ENCODE results near the gene GSTM4. TPM values are rescaled to one million over a fixed set of nuclear protein-coding genes. Genes with fewer than 3 reads are reported as not detected.

GSTM4 gene
- total and polyA plus RNA-seq, 2 of the 4 experiments (the other 2 are of a cell fraction) = 10.4 to 37.8 TPM

DNA sequence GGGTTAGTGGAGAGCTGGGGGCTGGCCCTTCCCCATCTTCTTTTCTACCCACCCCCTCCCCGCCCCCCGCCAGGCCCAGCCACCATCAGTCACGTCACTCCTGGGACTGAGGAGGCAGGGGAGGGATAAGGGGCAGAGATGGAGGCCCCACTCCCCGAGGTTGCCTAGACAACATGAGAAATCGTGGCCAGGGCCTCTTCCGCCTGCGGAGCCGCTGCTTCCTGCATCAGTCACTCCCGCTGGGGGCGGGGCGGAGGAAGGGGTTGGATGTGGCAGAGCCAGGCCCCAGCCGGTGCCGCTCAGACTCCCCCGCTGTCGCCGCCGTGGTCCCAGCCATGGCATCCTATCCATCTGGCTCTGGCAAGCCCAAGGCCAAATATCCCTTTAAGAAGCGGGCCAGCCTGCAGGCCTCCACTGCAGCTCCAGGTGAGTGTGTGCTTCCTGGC lies 35.0 kb upstream of the GSTM4 start (continued):
- no peak for TF ChIP-seq RCOR1 (IDR thresholded peaks at IDR 0.05; ENCODE audit: insufficient replicate concordance, low read length)

DNA sequence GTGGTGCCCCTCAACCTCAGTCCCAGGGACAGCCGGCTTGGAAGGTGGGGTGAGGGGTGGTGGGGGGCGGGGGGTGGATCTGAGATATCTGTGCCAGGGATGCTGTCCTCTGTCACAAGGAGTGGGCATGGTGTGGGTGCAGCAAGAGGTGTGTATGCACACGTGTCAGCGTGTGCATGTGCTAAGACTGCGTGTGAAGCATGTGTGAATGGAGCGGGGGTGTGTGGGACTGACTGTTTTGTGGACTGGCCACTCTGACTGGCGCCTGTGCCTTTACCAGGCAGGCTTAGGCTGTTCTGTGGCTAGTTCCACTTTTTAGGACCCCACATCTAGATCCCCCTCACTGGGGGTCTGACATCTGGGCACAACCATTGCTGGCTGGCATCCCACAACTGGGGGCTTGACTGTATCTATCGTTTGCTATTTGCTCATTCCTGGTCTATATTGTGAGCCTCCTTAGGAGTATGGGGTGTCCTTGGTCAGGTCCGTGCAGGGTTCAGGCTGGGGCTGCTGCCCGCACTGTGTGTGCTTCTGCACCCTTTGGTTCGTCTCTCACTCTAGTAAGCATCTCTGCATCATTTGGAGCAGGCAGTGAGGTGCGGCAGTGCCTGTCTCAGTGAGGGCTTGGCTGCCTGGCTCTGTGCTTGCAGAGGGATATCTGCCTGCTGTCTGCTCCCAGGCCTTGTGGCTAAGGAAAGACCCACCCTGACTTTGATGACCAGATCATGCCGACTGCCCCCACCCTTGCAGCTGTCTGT lies 34.3 kb upstream of the GSTM4 start:
- WGBS, 2 experiments (ENCODE audit: extremely low coverage in 2 of 2, insufficient read length in 1 of 2) = 50% methylated on average over 5 of the region's 13 CpGs; no CpG with 5 or more reads in 1 of the 2 experiments
- no peak overlapping the region for H2BK15ac ChIP-seq (ENCODE audit: low read depth, low read length)

More for the DNA sequence above, 34.3 kb upstream of the GSTM4 start:
- H4K20me1 ChIP-seq (ENCODE audit: insufficient read depth, low read length) = peaks cover 57% of the 10 kb centered on the region
- peak overlapping the region; percentile 99 for H3K4me2 ChIP-seq (ENCODE audit: low read depth, low read length)
- H3K23ac ChIP-seq (ENCODE audit: low read depth, low read length) = peak overlapping the region; percentile 65; the same call in 1 of the 2 replicates
- H4K8ac ChIP-seq (ENCODE audit: low read depth in 2 of 2, low read length in 2 of 2) = 0 out of 4 replicates have a peak overlapping the region, but pooled peaks of 1 of the 2 experiments have one; percentile 70
- H3K9me3 ChIP-seq (ENCODE audit: control insufficient read depth, insufficient read depth, low read length) = no peaks in the 10 kb centered on the region
- H3K9me1 ChIP-seq (ENCODE audit: insufficient read depth, low read length) = peaks cover 35% of the 10 kb centered on the region
- H2AK9ac ChIP-seq (replicated peaks; ENCODE audit: low read depth, low read length, poor library complexity) = peak overlapping the region; percentile 86
- no peak overlapping the region for H3K18ac ChIP-seq (ENCODE audit: low read depth, low read length)
- TF ChIP-seq MXI1 (IDR thresholded peaks at IDR 0.05; ENCODE audit: borderline replicate concordance, low read depth, low read length) = peak; percentile 90
- no peak for TF ChIP-seq NFE2L2 (IDR thresholded peaks at IDR 0.05; ENCODE audit: low read depth, low read length)
- TF ChIP-seq BHLHE40 (IDR thresholded peaks at IDR 0.05; ENCODE audit: low read depth, low read length) = peak; percentile 52; the same call in 1 of the 2 replicates
- in situ Hi-C loops (cut with MboI; ENCODE audit: low sequenced_read_pairs) (loop anchor here (5.0 kb wide), 1 partner anchor 74 kb away; the partner anchor contains the start of gene GNAI3), intact Hi-C loops (cut with micrococcal nuclease) (loop anchor here (2.0 to 10.0 kb wide), 2 partner anchors 73 to 337 kb away; partner anchors contain the start of genes GNAI3 and PSRC1), dilution Hi-C loops (cut with HindIII; ENCODE audit: low sequenced_read_pairs, unreplicated experiment) (no loop called here)
- POLR2A ChIA-PET (ENCODE audit: unreplicated experiment) = no interaction called here
- H2AFZ ChIP-seq (replicated peaks; ENCODE audit: low read length, poor library complexity) = no peak overlapping the region
- peak overlapping the region; percentile 78 for H3K9ac ChIP-seq (ENCODE audit: low read depth, low read length)
- no peaks in the 10 kb centered on the region for H3K27me3 ChIP-seq (ENCODE audit: control insufficient read depth, insufficient read depth, low read length)
- peak overlapping the region; percentile 59; the same call in 1 of the 2 replicates for H4K91ac ChIP-seq (ENCODE audit: insufficient read depth, low read depth, low read length)
- H2BK20ac ChIP-seq (ENCODE audit: low read depth, low read length) = no peak overlapping the region
- H4K5ac ChIP-seq (ENCODE audit: low read depth, low read length) = no peak overlapping the region
- no peak overlapping the region for H2BK120ac ChIP-seq (ENCODE audit: low read depth, low read length)
- peaks cover 9% of the 10 kb centered on the region for H3K36me3 ChIP-seq (ENCODE audit: control insufficient read depth, insufficient read depth, low read length)
- DNase-seq (no peak), ATAC-seq (ENCODE audit: low read depth) (no peak)
- peak overlapping the region; percentile 70 for H3K27ac ChIP-seq (ENCODE audit: insufficient read depth, low read length)
- H3K79me1 ChIP-seq (ENCODE audit: low read depth in 1 of 2, low read length in 2 of 2) = peaks cover 20 to 86% of the 10 kb centered on the region in 2 experiments; a peak in 3 of 4 replicates
- peak overlapping the region; percentile 86 for H3K4ac ChIP-seq (ENCODE audit: low read depth, low read length)
- CTCF ChIA-PET = no interaction called here
- H2AK5ac ChIP-seq (ENCODE audit: low read depth, low read length) = peak overlapping the region; percentile 54
- peak overlapping the region; percentile 66 for H2BK5ac ChIP-seq (ENCODE audit: low read depth, low read length, poor library complexity, severe bottlenecking)
- peaks cover 46% of the 10 kb centered on the region for H3K4me1 ChIP-seq (ENCODE audit: control insufficient read depth, insufficient read depth, low read length)
- peak overlapping the region; percentile 96 for H3K4me3 ChIP-seq (ENCODE audit: insufficient read depth, low read depth, low read length)
- no peak overlapping the region for H3K56ac ChIP-seq (ENCODE audit: extremely low read depth, insufficient read depth, low read length)
- H3K14ac ChIP-seq (replicated peaks; ENCODE audit: low read depth, low read length) = peak overlapping the region; percentile 93
- BruUV-seq (replicated peaks) = no TSS peak
